Measurements from ENCODE around the gene CSPG4.
"Not testable (repeated sequence)": the region's sequence is repeated elsewhere in the genome, so short reads cannot be mapped to it uniquely, and the experiment has no call there.

Gene CSPG4

DNA sequence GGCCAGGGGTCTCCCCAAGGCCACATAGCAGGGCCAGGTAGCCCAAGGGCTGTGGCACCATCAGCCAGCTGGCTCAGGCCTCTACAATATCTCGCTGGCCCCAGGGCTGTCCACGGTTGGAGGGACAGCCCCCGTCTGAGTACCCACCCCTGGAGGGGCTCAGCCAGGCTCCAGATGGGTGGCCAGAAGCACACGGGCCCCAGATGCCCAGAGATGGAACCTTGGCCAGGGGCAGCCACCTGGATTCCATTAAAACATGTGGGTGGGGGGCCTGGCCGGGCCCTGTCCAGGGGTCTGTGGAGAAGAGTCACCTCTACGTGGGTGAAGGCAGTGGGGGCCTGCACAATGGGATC is 8.4 kb downstream of the CSPG4 start:
- DNase-seq: no peak

DNA sequence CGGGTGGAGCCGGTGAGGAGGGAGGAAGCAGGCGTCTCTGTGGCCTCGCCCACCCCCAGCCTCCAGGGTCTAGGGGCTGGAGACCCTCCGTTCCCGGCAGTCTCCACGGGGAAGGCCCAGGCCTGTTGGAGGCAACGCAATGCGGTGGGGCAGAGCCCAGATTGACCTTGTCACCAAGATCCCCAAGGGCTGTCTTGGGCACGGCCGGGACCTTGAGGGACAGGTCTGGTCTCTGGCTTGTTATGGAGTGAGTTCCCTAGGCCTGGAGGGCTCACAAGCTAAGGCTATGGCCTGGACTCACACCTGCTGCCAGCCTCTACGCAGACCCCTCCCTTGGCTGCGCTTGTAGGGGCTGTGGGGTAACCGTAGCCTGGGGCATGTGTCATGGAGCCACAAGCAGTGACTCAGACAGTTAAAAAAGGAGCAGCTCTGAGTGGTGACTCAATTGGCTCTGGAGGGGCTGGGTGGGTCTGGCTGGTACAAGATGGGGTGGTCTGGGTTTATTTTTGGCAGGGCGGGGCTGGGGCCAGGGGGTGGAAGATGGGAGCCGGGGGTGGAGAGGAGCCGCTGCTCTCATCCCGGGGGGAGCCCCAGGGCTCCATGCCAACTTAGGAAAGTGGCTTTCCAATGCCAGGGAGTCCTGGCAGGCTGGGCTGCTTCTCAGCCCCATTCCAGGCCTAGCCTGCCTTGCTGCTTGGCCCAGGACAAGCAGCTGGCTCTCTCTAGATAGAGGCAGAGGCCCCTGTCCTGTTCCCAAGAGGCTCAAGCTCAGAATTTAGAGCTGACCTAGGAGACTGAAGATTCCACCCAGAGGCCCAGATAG is 9.0 kb downstream of the CSPG4 start:
- DNase-seq: not testable (repeated sequence)

DNA sequence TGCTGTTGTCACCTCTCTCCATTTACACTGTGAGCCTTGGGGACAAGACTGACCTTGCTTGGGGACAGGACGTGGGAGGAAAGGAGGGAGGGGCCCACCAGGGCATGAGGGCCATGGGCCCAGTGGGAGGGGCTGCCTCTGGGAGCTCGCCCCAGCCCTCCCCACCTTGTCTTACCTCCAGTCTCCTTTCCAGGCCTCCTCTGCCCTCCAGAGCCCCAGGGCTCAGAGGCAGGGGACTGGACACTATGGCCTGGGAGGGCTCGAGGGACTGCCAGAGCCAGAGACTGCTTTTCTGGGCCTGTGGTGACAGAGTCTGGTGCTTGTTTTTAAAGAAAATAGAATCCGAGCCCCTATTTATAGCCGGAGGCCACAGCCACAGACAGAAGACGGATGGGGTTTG is 10.2 kb downstream of the CSPG4 start:
- no peak for DNase-seq

DNA sequence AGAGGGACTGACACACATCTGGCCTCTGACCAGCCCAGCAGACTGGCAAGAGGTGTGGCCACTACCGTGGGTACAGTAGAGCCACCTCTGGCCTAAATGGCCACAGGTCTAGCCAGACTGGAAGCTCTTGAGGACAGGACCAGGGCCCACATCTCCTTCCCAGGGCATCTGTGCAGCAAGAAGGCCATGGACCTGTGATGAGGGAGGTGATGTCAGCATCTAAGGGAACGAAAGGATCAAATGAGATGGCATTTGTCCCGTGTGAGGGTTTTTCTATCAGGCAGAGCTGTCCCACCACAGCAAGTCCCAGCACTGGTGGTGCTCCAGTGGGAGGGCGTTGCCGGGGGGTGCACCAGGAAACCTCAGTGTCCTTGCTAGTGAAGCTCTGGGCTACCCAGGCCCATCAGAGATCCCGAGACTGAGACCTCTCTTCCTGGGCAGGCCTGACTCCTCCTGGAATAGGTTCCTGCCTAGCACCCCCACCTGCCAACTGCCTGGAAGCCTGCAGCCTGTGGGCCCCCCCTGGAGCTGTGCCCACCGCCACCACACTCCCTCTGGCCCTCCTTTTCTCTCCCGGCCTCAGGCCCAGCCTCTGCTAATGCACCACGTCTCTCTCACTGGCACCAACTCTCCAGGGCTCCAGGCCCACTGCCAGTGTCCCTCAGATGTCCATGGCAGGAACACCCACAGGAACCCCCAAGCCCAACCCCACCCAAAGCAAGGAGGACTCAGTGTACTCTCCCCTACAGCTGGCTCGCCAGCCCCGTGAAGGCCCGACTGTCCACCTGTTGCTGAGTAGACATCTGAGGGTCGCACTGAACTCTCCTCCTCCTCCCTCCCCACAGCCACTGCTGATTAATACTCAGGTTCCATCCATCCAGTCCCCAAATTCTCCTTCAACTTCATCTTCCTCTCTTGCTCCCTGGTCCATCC is 11.3 kb downstream of the CSPG4 start:
- not testable (repeated sequence) for DNase-seq

DNA sequence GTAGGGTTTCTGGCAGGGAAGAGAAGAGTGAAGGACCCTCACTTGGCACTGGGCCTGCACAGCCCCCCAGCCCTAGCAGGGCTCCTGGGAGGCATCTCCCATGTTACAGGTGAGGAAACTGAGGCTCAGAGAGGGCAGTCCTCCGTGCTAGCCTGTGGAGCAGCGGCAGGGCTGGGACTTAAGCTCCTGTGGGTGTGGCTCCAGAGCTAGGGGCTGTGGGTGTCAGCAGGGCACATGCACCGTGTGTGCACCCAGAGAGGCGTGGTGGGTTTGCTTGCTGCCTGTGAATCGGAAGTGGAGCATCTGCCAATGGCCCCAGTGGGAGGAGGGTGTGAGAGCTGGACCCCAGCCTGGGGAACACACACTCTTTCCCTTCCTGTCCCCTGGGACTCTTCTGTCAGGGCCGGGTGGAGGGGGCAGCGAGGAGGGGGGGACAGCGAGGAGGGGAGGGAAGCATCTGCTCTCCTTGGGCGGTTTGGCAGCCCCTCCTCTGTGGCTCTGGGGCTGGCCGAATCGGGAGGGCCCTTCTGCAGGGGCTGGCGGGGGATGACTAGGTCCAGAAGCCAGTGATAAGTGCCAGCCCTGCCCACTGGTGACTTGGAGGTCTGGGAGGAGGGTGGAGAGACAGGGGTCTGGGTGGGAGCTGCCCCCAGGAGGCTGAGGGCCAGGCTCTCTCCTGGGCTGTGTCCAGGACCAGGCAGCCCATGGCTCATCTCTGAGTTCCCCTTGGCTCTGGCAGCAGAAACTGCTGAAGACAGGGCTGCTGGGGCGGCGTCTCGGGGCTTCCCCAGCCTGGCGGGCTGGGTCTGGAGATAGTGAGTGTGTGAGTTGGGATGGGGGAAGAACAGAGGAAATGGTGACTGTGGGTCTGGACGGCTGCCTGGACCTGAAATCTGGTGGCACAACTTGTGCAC is 12.4 kb downstream of the CSPG4 start:
- not testable (repeated sequence) for DNase-seq

DNA sequence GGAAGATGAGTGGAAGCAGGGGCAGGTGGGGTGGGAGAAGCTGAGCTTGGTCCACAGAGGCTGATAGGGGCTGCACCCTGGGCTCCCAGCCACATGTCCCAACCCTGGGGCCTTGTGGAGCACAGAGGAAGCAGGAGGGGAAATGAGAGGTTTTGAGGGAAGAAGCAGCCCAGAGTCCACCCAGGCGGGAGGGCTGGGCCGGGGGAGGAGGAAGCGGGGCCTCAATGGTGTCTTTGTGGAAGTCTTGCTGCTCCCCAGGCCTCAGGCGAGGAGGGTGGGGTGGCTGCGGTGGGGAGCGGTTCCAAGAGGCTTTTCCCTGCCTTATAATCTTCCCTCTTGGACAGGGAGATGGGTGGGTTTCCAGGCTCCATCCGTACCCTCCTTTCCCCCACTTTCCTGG is 13.1 kb downstream of the CSPG4 start:
- not testable (repeated sequence) for DNase-seq

DNA sequence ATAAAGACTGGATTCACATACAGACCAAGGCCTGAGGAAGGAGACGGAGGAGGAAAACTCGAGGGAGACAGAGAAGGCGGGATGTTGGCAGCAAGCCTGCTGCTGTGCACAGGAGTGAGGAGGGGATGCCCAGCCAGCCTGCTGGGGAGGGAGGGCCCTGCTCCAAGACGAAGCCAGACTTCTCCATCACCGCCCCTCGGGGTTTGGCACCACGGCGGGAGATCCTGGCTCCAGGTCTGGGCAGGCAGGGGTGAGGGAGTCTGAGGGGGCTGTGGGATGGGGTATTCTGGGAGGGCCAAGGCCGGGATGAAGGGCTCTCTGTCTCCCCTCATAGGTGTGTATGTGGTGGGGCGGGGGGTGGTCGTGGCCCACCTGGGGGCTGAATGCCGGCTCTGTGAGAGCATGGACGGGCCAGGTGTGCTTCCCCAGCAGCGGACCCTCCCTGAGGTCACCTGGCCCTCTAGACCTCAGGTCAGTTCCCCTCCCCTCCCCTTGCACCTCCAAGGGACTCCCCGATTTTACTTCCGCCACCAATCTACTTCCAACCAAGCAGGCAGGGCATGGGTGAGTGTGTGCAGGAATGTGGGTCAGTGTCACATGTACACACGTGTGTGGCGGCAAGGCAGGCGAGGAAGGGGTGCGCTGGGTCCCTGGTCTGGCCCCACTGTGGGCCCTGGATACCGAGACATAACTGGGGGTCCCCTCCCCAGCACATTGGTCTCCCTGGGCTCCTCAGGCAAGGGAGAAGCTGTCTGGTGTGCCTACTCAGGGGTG is 14.5 kb downstream of the CSPG4 start:
- not testable (repeated sequence) for DNase-seq

DNA sequence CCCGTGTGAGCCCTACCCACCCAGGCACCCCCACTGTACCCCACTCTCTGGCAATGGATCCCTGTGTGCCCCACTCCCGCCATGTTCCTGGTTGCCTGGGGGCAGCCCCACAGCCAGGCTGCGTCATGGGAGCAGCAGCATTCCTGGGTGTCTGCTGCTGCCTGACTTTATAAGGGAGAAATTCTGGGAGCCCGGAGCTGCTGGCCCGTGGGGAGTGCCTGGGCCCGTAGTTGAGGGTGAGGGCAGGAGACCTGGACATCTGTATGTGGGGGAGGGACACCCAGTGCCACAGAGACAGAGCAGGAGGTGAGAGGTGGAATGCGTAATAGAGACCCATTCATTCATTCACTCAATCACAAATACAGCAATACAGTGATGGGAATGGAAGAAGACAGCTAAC is 15.1 kb downstream of the CSPG4 start:
- DNase-seq: no peak

DNA sequence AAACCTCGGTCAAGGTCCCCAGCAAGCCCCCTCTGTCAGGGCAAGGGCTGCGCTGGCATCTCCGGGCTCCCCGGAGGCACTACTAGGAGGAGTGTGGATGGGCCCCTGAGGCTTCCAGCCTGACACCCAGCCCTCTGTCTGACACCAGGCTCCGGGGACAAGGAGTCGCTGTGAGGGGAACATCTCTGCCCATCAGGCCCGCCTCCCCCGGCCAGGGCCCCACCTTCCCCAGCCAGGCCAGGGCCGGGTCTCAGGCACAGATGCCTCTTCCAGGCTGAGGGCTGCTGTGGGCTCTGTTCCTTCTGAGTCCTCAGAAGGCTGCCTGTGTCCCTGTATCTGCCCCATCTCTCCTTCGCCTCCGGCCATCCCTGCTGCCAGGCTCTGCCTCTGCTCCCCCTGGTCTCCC is 15.8 kb downstream of the CSPG4 start:
- DNase-seq: no peak

DNA sequence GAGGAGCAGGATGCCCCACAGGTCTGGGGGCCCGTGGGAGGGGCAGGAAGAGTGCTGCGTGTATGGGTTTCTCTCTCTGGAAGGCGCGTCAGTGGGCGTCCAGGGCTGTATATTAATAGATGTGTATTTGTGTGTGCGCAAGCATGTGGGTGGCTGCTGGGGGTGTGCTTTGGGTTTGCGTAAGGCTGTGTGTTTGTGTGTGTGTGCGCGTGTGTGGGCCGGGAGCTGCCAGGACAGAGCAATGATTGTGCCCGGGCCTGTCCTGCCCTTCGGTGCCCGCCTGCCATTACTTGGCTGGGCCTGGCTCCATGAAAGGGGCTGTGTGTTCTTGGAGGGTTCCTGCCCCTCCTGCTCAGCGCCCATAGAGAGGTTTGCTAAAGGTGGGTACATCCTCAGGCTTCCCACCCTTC is 16.3 kb downstream of the CSPG4 start:
- no peak for DNase-seq

DNA sequence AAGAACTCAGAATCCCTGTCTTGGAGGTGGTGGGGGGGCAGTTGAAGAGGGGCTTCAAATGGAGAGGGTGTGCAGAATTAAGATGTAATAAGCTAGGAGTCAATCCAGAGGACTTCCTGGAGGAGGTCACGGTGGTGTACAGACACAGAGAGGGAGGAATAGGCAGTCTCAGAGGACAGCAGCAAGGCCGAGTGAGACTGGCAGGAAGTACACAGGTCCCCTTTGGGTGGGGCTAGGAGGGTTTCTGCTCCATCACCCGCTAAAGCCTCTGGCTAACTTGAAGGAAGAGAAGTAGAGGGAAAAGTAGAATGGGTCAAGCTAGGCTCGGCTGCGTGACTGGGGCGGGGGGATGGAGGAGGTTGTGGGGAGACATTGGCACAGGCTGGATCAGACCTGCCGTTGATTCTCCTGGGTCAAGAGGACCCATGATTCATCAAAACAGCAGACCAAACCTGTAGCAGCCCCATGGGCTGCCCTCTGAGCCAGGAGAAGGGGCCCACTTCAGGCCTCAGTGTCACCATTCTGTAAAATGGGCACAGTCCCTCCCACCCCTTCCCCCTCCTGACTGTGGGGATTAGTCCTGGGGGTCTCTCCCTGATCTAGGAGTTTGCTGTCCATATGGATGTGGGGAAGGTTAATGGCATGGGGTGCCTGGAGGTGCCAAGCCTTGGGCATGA is 16.9 kb downstream of the CSPG4 start:
- no peak for DNase-seq

DNA sequence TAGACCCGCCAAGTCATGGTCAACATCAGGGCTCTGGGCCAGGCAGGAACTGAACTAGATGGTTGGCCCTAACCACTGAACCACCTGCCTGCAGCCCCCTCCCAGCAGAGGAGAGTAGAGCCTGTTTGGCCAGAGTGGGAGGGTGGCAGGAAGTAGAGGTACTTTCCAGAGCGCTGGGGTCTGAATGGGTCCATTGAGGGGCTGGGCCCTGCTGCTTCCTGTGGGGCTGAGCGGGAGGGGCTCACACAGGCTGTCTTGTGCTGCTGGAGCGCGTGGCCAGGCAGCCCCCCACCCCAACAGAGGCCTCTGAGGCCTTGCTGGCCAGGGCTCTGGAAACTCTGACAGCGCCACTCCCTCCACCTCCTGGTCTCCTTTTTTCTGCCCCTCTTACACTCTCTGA is 17.4 kb downstream of the CSPG4 start:
- no peak for DNase-seq

DNA sequence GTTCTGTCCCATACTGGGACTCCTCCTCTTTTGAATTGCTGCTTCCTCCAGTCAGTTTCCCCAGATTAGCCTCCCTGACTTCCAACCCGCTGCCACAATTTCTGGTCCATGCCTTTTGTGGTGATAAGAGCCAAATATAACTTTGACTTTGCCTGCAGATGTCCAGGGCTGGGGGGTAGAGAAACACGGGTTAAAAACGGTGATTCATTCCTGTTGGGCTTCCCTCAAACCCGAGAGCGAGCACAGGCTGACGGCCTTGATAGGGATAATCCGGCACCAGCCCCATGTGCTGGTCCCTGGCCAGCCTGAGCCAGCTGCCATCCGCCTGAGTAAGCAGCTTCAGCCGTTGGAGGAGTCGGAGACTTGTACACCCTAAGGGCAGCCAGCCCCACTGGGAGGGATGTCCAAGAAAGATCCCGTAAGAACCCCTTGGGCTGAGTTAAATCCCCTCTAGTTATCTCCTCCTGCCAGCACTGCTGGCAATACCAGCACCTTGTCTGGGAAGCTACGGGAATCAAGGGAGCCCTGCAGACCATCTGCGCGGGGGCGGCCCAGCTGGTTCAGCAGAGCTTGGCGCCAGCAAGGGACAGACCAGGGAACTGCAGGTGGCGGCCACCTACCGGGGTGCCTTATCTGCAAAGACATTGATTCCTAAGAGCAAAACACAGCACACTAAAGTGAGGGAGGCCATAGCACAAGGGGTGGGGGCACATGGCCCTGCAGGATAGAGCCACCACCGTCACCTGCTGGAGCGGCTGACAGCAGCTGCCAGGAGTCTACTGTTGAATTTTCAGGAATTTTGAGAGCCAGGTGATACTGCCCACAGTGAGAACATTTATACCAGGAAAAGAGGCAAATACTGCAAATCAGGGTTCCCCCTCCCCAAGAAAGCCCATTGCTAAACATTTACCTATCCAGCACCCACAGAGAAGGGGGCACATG is 18.1 kb downstream of the CSPG4 start:
- DNase-seq: no peak

DNA sequence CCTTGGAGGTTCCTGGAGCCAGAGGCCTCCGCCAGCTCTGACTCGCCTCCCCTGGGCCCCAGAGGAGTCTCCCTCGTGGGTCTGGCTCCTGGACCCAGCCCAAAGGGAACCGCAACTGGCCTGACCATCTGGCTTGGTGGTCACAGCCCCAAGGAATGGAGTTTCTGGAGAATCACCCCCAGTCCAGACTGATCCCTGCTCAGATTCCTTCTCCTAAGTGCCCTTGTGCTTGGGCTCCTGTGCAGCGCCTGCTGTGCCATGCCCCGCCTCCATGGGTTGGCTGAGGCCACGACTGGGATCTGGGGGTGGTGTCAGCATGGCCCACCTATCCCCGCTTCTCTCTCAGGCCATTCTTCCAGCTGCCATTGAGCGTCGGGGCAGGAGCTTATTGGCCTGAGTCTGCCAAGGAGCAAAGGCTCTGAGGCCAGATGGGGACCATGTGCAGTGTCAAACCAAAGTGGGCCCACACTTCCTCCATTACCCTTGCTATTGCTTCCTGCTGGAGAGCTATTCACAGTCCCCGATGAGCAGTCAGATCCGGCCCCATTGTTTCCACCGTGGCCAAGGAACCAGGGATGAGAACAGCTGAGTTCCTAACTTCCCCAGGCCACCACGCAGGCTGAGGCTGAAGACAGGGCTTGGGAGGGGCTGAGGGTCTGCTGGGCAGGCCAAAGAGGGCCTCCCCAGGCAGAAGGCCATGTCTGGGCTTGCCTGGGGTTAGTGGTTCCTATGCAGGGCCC is 19.0 kb downstream of the CSPG4 start:
- DNase-seq: no peak

DNA sequence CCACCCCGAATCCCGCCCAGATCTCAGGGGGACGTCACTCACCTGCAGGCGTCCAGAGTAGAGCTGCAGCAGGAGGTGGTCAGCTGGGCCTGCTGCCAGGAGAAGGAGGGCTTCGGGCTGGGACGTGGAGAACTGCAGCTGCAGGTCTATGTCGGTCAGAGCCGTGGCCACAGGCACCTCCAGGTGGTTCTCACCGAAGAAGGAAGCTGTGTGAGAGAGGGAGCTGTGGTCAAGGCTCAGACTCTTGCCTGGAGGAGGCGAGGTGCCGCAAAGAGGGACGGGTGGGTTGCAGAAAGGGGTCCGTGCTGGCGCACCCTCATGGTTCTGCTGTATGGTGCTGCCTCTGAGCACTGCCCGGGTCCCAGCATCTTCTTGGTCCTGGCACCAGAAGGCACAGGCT is 19.6 kb downstream of the CSPG4 start:
- not testable (repeated sequence) for DNase-seq

DNA sequence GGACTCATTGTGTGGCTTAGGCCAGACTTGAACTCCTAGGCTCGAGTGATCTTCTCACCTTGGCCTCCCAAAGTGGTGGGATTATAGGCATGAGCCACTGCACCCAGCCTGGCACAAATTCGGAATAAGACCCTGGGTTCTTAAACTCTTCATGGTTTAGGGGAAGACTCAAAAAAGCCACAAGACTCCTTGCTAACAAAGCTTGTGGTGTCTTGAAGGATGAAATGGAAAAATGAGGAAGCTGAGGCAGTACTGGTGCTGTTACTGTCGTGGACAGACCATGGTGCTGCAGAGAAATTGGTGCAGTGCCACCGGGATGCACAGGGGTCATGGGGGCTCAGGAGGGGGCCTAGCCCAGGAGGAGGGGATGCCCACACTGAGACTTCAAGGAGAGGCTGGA is 20.3 kb downstream of the CSPG4 start:
- DNase-seq: not testable (repeated sequence)

DNA sequence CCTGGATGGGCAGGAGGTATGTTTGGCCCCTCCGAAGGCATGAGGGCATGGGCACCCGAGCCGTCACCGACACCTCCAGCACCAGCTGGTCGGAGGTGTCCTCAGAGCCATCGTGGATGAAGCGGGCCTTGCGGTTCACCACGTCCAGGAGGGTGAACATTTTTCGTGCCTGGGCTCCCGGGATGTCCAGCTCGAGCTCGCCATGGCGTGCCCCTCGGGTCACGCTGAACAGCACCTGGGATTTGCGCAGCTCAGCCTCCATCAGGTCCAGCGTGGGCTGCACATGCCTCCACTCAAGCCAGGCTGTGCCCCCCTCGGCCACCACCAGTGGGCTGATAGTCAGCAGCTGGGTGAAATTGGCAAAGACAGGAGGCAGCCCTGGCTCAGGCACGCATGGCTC is 23.2 kb downstream of the CSPG4 start:
- not testable (repeated sequence) for DNase-seq

DNA sequence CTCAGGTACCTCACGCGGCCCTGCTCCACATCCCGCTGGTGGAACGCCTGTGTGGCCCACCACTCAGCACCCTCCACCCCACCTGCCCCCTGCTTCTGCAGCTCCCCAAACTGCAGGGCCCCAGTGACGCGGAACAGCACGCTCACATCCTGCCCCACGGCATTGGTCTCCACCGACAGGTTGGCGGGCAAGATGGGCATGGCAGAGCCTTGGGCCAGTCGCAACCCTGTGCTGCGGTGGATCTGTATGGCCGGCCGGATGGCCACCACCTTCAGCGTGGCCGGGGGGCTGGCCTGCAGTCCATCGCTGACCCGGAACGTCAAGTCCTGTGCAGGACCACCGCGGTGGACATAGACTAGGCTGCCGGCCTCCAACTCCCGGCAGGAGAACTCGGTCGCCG is 23.8 kb downstream of the CSPG4 start:
- no peak for DNase-seq

DNA sequence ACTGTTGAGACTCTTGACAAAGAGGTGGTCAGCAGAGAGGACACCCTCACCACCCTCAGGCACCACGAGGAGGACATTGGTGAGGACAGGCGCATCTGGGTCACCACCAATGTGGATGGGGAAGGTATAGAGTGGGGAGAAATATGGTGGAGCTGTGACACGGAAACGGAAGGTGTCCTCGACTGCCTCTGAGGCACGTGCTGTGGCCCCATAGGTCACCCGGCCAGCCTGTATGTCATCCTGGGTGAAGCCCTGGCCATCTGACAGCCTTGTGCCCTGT is 24.4 kb downstream of the CSPG4 start:
- no peak for DNase-seq
